Thoracic aorta (tissue), 2 donors: Measurements from ENCODE around the gene EID3. TPM values are rescaled to one million over a fixed set of nuclear protein-coding genes. Genes with fewer than 3 reads are reported as not detected.
A peak's percentile ranks its signal among the peaks of the same experiment; 100 is the strongest.
"Not testable (repeated sequence)": the region's sequence is repeated elsewhere in the genome, so short reads cannot be mapped to it uniquely, and the experiment has no call there.

ENCODE experiments used
- ATAC-seq: fragments of 150-250 bp; one replicate; pipeline ENCODE4 v1.8.0; 2017; ENCODE audit warnings: low read depth; ENCODE audit not compliant: insufficient number of reproducible peaks, low FRiP score
- DNase-seq: peaks from one replicate; pipeline ENCODE4 v3.0.0-alpha.2; 2020; ENCODE audit warnings: low spot score
- H3K27ac ChIP-seq, 2 donors: fragments of 200-600 bp; sonication (generic); 1 replicate in 1 of 2; 2 replicates in 1 of 2; pipeline ENCODE4 v1.5.1; 2016; ENCODE audit warnings: mild to moderate bottlenecking in 2 of 2, moderate library complexity in 2 of 2
- H3K27me3 ChIP-seq: fragments of 200-600 bp; sonication (generic); replicated peaks from 2 replicates; pipeline ENCODE4 v1.6.0; 2016; ENCODE audit warnings: mild to moderate bottlenecking; ENCODE audit not compliant: insufficient read depth
- H3K36me3 ChIP-seq: fragments of 200-600 bp; sonication (generic); one replicate; pipeline ENCODE4 v1.5.1; 2016
- H3K4me1 ChIP-seq, 2 donors: fragments of 200-600 bp; sonication (generic); 1 replicate in 1 of 2; 2 replicates in 1 of 2; pipeline versions ENCODE4 v1.5.1 to v1.6.0; 2016; ENCODE audit warnings: low read depth in 2 of 2, mild to moderate bottlenecking in 1 of 2; ENCODE audit not compliant: control insufficient read depth in 1 of 2
- H3K4me3 ChIP-seq: fragments of 200-600 bp; sonication (generic); 2 replicates; pipeline ENCODE4 v1.5.1; 2016; ENCODE audit warnings: mild to moderate bottlenecking
- H3K9me3 ChIP-seq: fragments of 200-600 bp; sonication (generic); 2 replicates; pipeline ENCODE4 v1.5.1; 2016
- total RNA-seq, 2 donors: library from RNA; depleted of rRNA; stranded (reverse); fragments of >200 nt; gene quantifications; one replicate each; pipeline versions ENCODE4 v1.1.0 to v1.2.3, GENCODE V29; 2016
- TF ChIP-seq, protein P1 (sequence below): fragments of 200-600 bp; sonication (generic); IDR thresholded peaks from one replicate; pipeline ENCODE4 v1.5.1; 2019; ENCODE audit warnings: antibody characterized with exemption

EID3 gene
- total RNA-seq, 2 donors from 2014 or later = 32.7 to 33.7 TPM

DNA sequence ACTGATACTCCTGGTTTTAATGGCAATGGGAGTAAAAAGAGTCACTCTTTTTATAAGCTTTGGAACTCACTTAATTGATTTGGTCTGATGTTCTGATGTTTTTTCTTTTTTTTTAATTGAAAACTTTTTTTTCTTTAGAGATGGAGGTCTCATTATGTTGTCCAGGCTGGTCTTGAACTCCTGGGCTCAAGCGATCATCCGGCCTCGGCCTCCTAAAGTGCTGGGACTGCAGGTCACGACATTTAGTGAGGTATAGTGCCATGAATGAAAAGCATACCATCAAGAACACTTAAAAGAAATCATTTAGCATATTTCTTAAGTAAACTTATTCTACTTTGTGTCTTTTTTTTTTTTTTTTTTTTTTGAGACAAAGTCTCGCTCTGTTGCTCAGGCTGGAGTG, 12.7 kb upstream of the EID3 start:
- Histone ChIP-seq H3K4me3 (peak overlapping the region; percentile 2), H3K9me3 (no peaks in the 10 kb centered on the region), H3K36me3 (peaks cover 24% of the 10 kb centered on the region), H3K27me3 (no peaks in the 10 kb centered on the region), H3K27ac (no peak overlapping the region), H3K4me1 (peaks cover 32 to 64% of the 10 kb centered on the region in 2 donors)
- TF ChIP-seq, protein P1, sequence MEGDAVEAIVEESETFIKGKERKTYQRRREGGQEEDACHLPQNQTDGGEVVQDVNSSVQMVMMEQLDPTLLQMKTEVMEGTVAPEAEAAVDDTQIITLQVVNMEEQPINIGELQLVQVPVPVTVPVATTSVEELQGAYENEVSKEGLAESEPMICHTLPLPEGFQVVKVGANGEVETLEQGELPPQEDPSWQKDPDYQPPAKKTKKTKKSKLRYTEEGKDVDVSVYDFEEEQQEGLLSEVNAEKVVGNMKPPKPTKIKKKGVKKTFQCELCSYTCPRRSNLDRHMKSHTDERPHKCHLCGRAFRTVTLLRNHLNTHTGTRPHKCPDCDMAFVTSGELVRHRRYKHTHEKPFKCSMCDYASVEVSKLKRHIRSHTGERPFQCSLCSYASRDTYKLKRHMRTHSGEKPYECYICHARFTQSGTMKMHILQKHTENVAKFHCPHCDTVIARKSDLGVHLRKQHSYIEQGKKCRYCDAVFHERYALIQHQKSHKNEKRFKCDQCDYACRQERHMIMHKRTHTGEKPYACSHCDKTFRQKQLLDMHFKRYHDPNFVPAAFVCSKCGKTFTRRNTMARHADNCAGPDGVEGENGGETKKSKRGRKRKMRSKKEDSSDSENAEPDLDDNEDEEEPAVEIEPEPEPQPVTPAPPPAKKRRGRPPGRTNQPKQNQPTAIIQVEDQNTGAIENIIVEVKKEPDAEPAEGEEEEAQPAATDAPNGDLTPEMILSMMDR = no peak
- no peak for DNase-seq
- ATAC-seq = no peak

DNA sequence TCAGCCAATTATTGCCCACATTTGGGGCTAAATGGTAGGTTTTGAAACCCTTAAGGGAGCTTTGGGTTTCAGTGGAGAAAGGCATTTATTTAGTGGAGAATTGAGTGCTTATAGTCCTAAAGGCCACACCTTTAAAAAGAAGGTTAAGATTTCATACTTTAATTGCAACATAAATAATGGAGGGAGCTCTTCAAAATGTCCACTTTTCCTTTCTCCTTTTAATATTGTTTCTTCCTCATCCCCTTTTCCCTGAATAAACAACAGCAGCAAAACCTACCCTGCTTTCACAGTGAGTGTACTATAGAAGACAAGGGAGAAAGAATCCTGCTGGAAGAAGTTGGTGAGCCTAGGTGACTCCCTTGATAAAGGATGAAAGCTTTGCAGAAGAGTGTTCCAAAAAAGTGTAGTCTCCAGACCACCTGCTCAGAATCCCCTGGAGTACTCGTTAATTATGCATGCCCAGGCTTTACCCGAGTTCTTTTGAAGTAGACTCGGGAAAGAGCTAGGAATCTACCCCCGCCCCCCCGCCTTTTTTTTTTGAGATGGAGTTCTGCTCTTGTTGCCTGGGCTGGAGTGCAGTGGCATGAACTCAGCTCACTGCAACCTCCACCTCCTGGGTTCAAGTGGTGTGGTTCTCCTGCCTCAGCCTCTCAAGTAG, 11.5 kb upstream of the EID3 start:
- H3K4me3 ChIP-seq = peak overlapping the region; percentile 13
- peak overlapping the region in 1 of 2 donors; percentile 19 for H3K27ac ChIP-seq
- H3K9me3 ChIP-seq = no peaks in the 10 kb centered on the region
- no peaks in the 10 kb centered on the region for H3K27me3 ChIP-seq
- no peak for DNase-seq
- peaks cover 36 to 67% of the 10 kb centered on the region in 2 donors for H3K4me1 ChIP-seq
- TF ChIP-seq, protein P1 = no peak
- no peak for ATAC-seq
- H3K36me3 ChIP-seq = peaks cover 31% of the 10 kb centered on the region

DNA sequence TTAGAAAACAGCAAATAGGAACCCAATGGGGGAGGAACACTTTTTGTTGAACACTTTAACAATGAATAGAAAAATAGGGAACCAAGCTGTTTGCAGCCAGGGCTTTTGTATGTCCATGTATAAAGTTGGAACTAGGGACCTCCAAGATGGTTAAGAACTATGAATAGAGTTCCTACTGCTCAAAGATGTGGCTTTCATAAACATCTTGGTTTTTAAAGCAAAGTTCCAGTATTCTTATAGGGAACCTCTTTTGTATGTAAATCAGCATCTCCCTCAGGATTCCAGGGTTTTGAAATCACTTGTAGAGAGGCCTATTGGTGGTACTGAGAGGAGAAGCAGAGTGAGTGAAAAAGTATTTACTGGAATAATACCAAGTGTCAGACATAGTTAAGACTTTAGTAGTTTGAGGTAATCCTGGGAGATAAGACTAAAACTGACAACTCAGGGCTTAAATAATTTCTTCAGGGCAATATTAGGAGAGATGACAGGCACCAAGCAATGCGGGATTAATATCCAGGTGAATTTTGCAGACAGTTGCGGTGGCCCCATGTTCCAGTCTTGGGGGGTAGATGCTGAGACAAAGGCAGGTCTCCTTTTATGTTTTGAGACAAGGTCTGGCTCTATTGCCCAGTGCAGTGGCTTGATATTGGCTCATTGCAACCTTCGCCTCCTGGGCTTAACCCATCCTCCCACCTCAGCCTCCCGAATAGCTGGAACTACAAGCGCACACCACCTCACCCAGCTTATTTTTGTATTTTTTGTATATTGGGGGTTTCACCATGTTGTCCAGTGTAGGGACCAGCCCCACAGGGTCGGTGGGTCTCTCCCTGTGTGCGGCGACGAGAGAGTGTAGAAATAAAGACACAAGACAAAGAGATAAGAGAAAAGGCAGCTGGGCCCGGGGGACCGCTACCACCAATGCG, 10.4 kb upstream of the EID3 start:
- Histone ChIP-seq H3K36me3 (peaks cover 31% of the 10 kb centered on the region), H3K27ac (peak overlapping the region; percentile 15 to 43)
- TF ChIP-seq, protein P1 = no peak

DNA sequence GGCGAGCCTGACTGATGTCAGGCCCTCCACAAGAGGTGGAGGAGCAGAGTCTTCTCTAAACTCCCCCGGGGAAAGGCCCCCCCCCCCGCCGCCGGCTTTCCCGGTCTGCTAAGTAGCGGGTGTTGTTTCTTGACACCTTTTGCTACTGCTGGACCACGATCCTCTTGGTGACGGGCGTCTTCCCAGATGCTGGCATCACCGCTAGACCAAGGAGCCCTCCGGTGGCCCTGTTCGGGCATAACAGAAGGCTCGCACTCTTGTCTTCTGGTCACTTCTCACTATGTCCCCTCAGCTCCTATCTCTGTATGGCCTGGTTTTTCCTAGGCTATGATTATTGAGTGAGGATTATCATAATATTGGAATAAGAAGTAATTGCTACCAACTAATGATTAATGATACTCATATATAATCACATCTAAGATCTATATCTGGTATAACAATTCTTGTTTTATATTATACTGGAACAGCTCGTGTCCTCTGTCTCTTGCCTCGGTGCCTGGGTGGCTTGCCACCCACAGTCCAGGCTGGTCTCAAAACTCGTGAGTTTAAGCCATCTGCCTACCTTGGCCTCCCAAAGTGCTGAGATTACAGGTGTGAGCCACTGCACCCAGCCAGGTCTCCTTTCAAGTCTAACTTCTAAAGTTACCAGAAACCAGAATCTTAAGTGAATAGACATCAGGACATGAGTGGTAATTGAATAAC, 9.2 kb upstream of the EID3 start:
- H3K9me3 ChIP-seq, H3K27me3 ChIP-seq, ATAC-seq, DNase-seq: not testable (repeated sequence)
- peak overlapping the region; percentile 34 for H3K4me3 ChIP-seq
- peaks cover 31% of the 10 kb centered on the region for H3K36me3 ChIP-seq
- H3K27ac ChIP-seq = peak overlapping the region; percentile 43 to 52
- H3K4me1 ChIP-seq = peaks cover 42 to 87% of the 10 kb centered on the region in 2 donors

More for the DNA sequence above, 10.4 kb upstream of the EID3 start:
- Histone ChIP-seq H3K4me1 (peaks cover 38 to 76% of the 10 kb centered on the region in 2 donors), H3K27me3 (no peaks in the 10 kb centered on the region), H3K4me3 (peak overlapping the region; percentile 34), H3K9me3 (no peaks in the 10 kb centered on the region)
- ATAC-seq (no peak), DNase-seq (no peak)

DNA sequence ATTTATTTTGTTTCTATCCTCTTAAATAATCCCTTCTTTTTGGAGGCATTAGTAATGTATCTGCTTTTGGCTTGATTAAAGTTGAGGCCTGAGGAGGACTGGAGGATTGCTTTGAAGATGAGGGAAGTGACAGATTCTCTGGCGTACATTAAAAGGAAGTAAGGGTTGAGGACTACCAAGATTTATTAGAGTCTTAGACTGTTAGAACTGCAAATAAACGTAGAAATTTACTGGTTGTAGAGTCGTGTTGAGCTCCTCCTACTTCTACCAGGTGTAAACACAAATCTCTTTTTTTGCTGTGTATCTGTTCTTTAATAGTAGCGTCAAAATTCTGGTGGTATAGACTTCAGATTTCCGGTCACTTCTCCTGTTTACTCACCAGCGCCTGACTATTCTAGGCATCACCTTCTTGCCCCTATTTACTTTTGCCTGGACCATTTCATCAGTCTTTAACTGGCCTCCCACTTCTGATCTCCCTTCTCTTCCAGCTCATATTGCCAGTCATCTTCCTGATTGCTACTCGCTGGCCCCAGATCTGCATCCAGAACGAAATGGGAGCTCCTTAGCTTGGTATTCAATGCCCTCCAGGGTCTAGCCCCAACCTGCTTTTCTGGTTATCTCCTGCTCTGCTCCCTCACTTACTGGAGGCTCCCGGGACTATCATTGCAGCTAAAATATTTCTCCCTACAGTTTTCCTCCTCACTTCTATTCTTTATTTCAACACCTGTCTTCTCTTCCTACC, 8.4 kb upstream of the EID3 start:
- Histone ChIP-seq H3K4me1 (peaks cover 46 to 87% of the 10 kb centered on the region in 2 donors), H3K9me3 (no peaks in the 10 kb centered on the region), H3K36me3 (peaks cover 31% of the 10 kb centered on the region), H3K4me3 (peak overlapping the region; percentile 34), H3K27me3 (no peaks in the 10 kb centered on the region), H3K27ac (peak overlapping the region; percentile 43 to 52)
- no peak for DNase-seq
- TF ChIP-seq, protein P1 = no peak
- no peak for ATAC-seq
